HT1080 (cell line): ENCODE measurements around the gene AKNAD1. TPM values are rescaled to one million over a fixed set of nuclear protein-coding genes. Genes with fewer than 3 reads are reported as not detected.

Experiments
- DNase-seq: peaks from one replicate; pipeline ENCODE4 v3.0.0-alpha.2; 2015; ENCODE audit warnings: low read depth
- total RNA-seq: library from RNA; depleted of rRNA; stranded (reverse); fragments of >200 nt; shearing (Covaris generic); gene quantifications from 2 replicates; pipeline ENCODE4 v1.2.3, GENCODE V29; 2014

Gene AKNAD1
- total RNA-seq, 1 experiment from 2014 or later, result 5.0 TPM

GRCh38 chr1:108830119-108831008 is 26.5 kb downstream of the AKNAD1 start:
- DNase-seq, result peak; percentile 97

- peak; percentile 47 for DNase-seq
Observed at GRCh38 chr1:108829498-108829916, 27.4 kb downstream of the AKNAD1 start.

GRCh38 chr1:108828074-108828961 is 28.6 kb downstream of the AKNAD1 start:
- DNase-seq, result peak; percentile 81

GRCh38 chr1:108826081-108826635 is 30.7 kb downstream of the AKNAD1 start:
- DNase-seq, result no peak

- DNase-seq, result no peak
Observed at GRCh38 chr1:108824051-108824450, 32.8 kb downstream of the AKNAD1 start.

- no peak for DNase-seq
Observed at GRCh38 chr1:108823632-108824031, 33.3 kb downstream of the AKNAD1 start.

GRCh38 chr1:108819878-108820277 is 37.0 kb downstream of the AKNAD1 start:
- no peak for DNase-seq

GRCh38 chr1:108817811-108818210 is 39.1 kb downstream of the AKNAD1 start:
- DNase-seq, result no peak

GRCh38 chr1:108817016-108817415 is 39.9 kb downstream of the AKNAD1 start:
- DNase-seq, result peak; percentile 82

- peak; percentile 95 for DNase-seq
Observed at GRCh38 chr1:108816049-108816893, 40.6 kb downstream of the AKNAD1 start.

GRCh38 chr1:108815566-108815965 is 41.3 kb downstream of the AKNAD1 start:
- no peak for DNase-seq

- no peak for DNase-seq
Observed at GRCh38 chr1:108814343-108815125, 42.4 kb downstream of the AKNAD1 start.

- no peak for DNase-seq
Observed at GRCh38 chr1:108813326-108813725, 43.6 kb downstream of the AKNAD1 start.

- no peak for DNase-seq
Observed at GRCh38 chr1:108811611-108812010, 45.3 kb downstream of the AKNAD1 start.

- DNase-seq, result no peak
Observed at GRCh38 chr1:108808438-108808837, 48.5 kb downstream of the AKNAD1 start.

- no peak for DNase-seq
Observed at GRCh38 chr1:108803548-108803947, 53.3 kb downstream of the AKNAD1 start.

- DNase-seq, result no peak
Observed at GRCh38 chr1:108801101-108801500, 55.8 kb downstream of the AKNAD1 start.

- no peak for DNase-seq
Observed at GRCh38 chr1:108799001-108799400, 57.9 kb downstream of the AKNAD1 start.

GRCh38 chr1:108792420-108792819 is 64.5 kb downstream of the AKNAD1 start:
- no peak for DNase-seq

GRCh38 chr1:108791790-108792189 is 65.1 kb downstream of the AKNAD1 start:
- DNase-seq, result no peak
